ENCODE results near the gene SSTR4. TPM values are rescaled to one million over a fixed set of nuclear protein-coding genes. Genes with fewer than 3 reads are reported as not detected.
"Not testable (repeated sequence)": the region's sequence is repeated elsewhere in the genome, so short reads cannot be mapped to it uniquely, and the experiment has no call there.

Gene SSTR4
- total RNA-seq, 1 donor from 2014 or later: not detected

DNA sequence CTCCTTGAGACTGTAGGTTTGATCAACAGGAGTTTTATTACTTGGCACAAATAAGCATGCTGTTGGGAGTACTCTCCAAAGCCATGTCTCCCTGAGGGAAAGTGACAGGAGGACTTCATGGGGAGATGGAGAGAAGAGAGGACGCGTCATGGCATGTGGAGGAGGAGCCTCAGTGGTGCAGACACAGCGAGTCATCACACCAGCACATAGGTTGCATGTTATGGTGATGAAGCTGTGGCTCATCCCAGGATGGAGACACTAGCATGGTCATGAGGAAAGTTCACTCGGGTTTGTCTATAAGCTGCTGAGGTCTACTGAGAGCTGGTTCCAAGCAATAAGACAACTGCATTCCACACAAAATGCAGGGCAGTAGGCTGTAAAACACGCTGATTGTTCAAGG is 13.2 kb upstream of the SSTR4 start:
- intact Hi-C loops (cut with micrococcal nuclease): no loop called here
- Mint-ChIP-seq H3K4me3 (ENCODE audit: low read depth) (no peak overlapping the region), H3K27me3 (ENCODE audit: low read depth) (no peaks in the 10 kb centered on the region), H3K36me3 (ENCODE audit: low read depth) (no peaks in the 10 kb centered on the region), H3K27ac (no peak overlapping the region), H3K4me1 (ENCODE audit: low read depth) (no peaks in the 10 kb centered on the region), H3K9me3 (no peaks in the 10 kb centered on the region)
- no peak for DNase-seq (ENCODE audit: low spot score)

DNA sequence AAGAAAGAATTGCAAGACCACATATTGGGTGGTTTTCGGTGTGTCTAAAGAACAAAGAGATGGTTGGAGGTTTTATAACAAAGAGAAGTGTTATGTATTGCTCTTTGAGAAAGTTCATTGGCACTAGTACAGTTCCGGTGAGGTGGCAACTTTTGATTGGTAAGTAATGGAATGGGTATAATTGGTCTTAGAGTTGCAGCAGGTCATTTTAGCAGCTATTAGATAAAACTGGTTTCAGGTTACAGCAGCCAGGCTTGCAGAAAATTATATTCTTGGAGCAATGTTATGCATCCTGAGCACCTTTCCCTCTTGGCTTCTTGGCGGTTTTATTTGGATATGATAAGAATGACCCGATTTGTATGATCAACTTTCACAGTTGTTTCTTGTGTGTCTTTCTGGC is 12.3 kb upstream of the SSTR4 start:
- H3K9me3 Mint-ChIP-seq: no peaks in the 10 kb centered on the region
- no peak overlapping the region for H3K27ac Mint-ChIP-seq
- no peak overlapping the region for H3K4me3 Mint-ChIP-seq (ENCODE audit: low read depth)
- no peak for DNase-seq (ENCODE audit: low spot score)
- no peaks in the 10 kb centered on the region for H3K27me3 Mint-ChIP-seq (ENCODE audit: low read depth)
- H3K4me1 Mint-ChIP-seq (ENCODE audit: low read depth): no peaks in the 10 kb centered on the region
- H3K36me3 Mint-ChIP-seq (ENCODE audit: low read depth): no peaks in the 10 kb centered on the region
- intact Hi-C loops (cut with micrococcal nuclease): no loop called here

DNA sequence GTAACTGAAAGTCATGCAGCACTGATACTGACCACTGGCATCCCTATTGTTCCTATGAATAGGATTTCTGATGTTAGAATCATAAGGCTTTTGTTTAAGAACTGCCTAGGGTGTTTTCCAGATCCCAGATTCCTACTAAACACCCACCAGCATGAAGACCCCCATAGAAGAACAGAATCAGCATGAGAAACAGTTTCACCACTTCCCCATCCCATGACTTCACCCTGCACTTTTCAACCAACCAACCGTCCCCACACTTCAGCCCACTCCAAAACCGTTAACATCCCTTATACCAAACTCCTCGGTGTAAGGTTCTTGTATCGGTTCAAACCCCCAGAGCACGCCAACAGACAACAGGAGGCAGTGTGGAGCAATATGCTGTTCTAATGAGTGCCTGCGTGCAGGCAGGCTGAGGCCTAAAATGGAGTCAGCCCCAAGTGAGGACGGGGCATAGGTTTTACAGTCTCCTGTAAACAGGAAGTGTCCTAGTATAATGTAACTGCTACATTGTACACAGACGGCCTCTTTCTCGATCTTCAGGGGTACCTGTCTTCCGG is 11.4 kb upstream of the SSTR4 start:
- no peak for DNase-seq (ENCODE audit: low spot score)
- Mint-ChIP-seq H3K27me3 (ENCODE audit: low read depth) (no peaks in the 10 kb centered on the region), H3K36me3 (ENCODE audit: low read depth) (no peaks in the 10 kb centered on the region), H3K27ac (no peak overlapping the region), H3K9me3 (no peaks in the 10 kb centered on the region), H3K4me3 (ENCODE audit: low read depth) (no peak overlapping the region), H3K4me1 (ENCODE audit: low read depth) (no peaks in the 10 kb centered on the region)
- intact Hi-C loops (cut with micrococcal nuclease): no loop called here

DNA sequence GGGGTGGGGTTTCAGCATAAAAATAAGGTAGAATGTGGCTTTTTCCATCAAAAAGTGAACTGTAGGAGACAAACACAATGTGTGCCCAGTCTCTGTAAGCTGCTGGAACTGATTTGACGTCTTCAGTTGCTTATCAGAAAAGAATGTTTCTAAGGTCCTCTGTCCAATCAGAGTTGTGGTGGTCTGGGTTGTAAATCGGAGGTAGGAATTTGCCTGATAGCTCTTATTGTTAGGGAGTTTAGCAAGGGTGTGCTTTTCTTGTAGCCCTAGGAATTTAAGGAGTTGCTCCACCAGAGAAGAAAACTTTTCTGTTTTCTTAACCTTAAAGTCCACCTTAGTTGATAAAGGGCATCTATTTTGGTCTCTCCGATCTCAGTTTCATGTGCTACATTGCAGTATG is 10.4 kb upstream of the SSTR4 start:
- Mint-ChIP-seq H3K27ac (no peak overlapping the region), H3K36me3 (ENCODE audit: low read depth) (no peaks in the 10 kb centered on the region), H3K4me3 (ENCODE audit: low read depth) (no peak overlapping the region), H3K4me1 (ENCODE audit: low read depth) (no peaks in the 10 kb centered on the region), H3K9me3 (no peaks in the 10 kb centered on the region), H3K27me3 (ENCODE audit: low read depth) (peaks cover 2% of the 10 kb centered on the region)
- intact Hi-C loops (cut with micrococcal nuclease): no loop called here
- DNase-seq (ENCODE audit: low spot score): no peak

DNA sequence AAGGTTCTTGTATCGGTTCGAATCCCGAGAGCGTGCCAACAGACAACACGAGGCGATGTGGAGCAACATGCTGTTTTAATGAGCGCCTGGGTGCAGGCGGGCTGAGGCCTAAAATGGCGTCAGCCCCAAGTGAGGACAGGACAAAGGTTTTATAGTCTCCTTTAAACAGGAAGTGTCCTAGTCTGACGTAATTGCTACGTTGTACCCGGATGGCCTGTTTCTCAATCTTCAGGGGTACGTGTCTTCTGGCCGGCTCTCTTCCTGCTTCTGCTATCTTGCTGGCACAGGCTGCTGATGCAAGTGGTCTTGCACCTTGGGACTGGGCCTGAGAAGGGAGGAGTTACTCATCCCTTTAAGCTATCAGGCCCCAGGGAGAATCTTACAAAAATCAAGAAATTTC is 9.6 kb upstream of the SSTR4 start:
- H3K4me3 Mint-ChIP-seq (ENCODE audit: low read depth); DNase-seq (ENCODE audit: low spot score); H3K4me1 Mint-ChIP-seq (ENCODE audit: low read depth); intact Hi-C loops (cut with micrococcal nuclease); H3K36me3 Mint-ChIP-seq (ENCODE audit: low read depth); H3K27me3 Mint-ChIP-seq (ENCODE audit: low read depth); H3K27ac Mint-ChIP-seq; H3K9me3 Mint-ChIP-seq: not testable (repeated sequence)

DNA sequence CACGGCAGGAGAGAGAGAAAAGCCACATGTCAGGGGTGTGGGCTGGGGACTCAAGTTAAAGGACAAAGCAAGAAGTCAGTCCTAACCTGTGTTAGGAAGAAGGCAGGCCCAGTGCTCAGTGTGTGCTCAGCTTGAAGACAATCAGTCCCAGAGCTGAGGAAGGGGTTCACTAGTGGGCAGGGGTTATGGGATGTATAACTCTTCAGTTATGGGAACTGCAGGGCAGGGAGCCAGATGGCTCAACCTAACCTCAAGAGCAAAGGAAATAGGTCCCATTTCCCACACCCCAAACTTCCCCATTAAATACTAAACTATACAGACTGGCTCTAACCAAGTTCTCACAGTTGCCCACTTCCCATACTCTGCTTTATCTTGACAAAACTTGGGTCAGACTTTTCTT is 7.4 kb upstream of the SSTR4 start:
- H3K4me3 Mint-ChIP-seq (ENCODE audit: low read depth): no peak overlapping the region
- H3K27ac Mint-ChIP-seq: no peak overlapping the region
- H3K9me3 Mint-ChIP-seq: no peaks in the 10 kb centered on the region
- H3K36me3 Mint-ChIP-seq (ENCODE audit: low read depth): no peaks in the 10 kb centered on the region
- intact Hi-C loops (cut with micrococcal nuclease): no loop called here
- H3K4me1 Mint-ChIP-seq (ENCODE audit: low read depth): no peaks in the 10 kb centered on the region
- H3K27me3 Mint-ChIP-seq (ENCODE audit: low read depth): peaks cover 4% of the 10 kb centered on the region
- DNase-seq (ENCODE audit: low spot score): no peak

DNA sequence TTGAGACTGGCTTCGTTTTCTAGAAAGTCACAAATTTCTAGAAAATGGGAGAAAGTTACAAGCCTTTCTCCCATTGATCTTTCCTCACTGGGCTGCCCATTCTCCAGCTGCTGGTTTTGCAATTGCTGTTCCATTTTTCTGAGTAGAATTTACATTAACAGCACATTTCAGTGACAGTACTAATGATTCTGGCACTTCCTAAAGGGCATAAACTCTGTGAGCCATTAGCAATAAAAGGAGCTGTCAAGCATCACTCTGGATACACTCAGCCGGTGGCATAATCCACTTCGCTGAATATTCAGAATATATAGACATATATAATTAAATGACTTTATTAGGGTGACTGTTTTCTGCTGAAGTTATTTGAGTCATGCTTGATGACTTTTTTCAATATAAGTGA is 6.7 kb upstream of the SSTR4 start:
- DNase-seq (ENCODE audit: low spot score): no peak
- no peaks in the 10 kb centered on the region for H3K4me1 Mint-ChIP-seq (ENCODE audit: low read depth)
- H3K27ac Mint-ChIP-seq: no peak overlapping the region
- intact Hi-C loops (cut with micrococcal nuclease): no loop called here
- no peaks in the 10 kb centered on the region for H3K36me3 Mint-ChIP-seq (ENCODE audit: low read depth)
- H3K9me3 Mint-ChIP-seq: no peaks in the 10 kb centered on the region
- peaks cover 4% of the 10 kb centered on the region for H3K27me3 Mint-ChIP-seq (ENCODE audit: low read depth)
- no peak overlapping the region for H3K4me3 Mint-ChIP-seq (ENCODE audit: low read depth)

DNA sequence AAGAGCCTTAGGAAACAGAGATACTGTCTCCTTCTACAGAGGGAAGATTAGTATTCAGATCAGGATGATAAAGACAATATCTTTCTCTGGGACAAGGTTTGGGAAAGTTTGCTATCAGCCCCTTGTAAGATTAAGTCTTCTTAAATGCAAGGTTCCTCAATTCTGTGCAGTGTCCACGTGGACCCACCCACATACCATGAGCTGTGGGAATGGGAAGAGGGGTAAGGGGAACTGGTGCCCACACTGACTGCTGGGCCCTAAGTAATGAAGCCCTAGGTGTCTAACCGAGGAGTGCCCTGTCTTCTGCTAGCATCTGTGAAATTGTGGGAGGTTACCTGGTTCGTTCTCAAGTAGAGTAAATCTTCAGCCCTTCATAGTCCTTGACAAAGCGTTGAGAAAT is 5.8 kb upstream of the SSTR4 start:
- H3K9me3 Mint-ChIP-seq: no peaks in the 10 kb centered on the region
- no peaks in the 10 kb centered on the region for H3K4me1 Mint-ChIP-seq (ENCODE audit: low read depth)

DNA sequence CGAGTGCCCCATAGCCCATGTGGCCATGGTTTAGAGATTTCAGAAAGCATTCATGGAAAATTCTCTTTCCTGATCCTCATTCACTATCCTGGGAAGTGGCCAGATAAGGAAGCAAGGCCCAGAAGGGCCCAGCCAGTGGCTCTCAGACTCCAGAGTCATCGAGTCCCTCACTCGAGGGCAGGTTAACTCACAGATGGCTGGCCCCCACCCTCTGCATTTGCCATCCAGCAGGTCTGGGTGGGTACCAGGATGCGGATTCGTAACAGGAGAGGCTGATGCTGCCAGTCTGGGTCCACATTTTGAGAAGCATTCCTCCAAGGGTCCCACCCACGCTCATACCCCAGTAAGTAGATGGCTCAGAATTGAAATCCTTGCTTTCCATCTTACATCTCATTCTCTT is 3.8 kb upstream of the SSTR4 start:
- Mint-ChIP-seq H3K9me3 (no peaks in the 10 kb centered on the region), H3K27ac (no peak overlapping the region), H3K36me3 (ENCODE audit: low read depth) (no peaks in the 10 kb centered on the region), H3K4me3 (ENCODE audit: low read depth) (no peak overlapping the region), H3K27me3 (ENCODE audit: low read depth) (peaks cover 6% of the 10 kb centered on the region), H3K4me1 (ENCODE audit: low read depth) (no peaks in the 10 kb centered on the region)
- DNase-seq (ENCODE audit: low spot score): no peak
- intact Hi-C loops (cut with micrococcal nuclease): no loop called here

More for the DNA sequence above, 5.8 kb upstream of the SSTR4 start:
- no peak for DNase-seq (ENCODE audit: low spot score)
- Mint-ChIP-seq H3K36me3 (ENCODE audit: low read depth) (no peaks in the 10 kb centered on the region), H3K27me3 (ENCODE audit: low read depth) (peaks cover 4% of the 10 kb centered on the region), H3K27ac (no peak overlapping the region), H3K4me3 (ENCODE audit: low read depth) (no peak overlapping the region)
- intact Hi-C loops (cut with micrococcal nuclease): no loop called here

DNA sequence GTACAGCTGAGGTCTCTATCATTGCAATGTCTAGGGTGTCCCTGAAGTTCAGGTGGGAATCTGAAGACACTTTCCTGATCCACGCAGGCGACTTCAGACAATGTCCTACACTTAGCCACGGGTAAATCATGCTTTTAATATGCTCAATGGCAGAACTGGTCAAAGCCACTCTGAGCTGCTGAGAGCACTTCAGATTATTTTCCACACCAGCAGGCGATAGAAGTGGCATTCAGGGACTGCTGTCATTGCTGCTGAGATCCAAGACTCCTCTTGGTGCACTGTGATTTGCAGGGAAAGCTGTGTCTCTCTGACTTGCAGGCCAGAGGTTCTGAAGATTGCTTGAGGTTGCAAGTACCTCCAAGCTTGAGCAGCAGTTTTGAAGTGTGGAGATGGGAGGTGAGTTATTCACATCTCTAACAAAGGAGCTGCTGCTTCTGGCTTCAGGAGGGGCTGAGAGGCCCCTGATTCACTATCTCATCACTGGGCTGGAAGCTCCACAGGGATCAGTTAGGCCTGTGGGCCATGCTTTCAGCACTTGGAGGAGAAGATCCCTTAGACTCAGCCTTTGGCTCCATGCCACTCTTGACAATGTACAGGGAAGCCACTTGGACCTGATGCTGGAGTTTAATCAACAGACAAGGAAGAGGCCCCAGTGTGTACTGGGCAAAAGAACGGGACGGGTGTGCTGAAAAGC is 2.9 kb upstream of the SSTR4 start:
- intact Hi-C loops (cut with micrococcal nuclease): no loop called here
- H3K4me3 Mint-ChIP-seq (ENCODE audit: low read depth): no peak overlapping the region
- peaks cover 13% of the 10 kb centered on the region for H3K27me3 Mint-ChIP-seq (ENCODE audit: low read depth)
- no peak for DNase-seq (ENCODE audit: low spot score)
- no peak overlapping the region for H3K27ac Mint-ChIP-seq
- H3K9me3 Mint-ChIP-seq: no peaks in the 10 kb centered on the region
- H3K4me1 Mint-ChIP-seq (ENCODE audit: low read depth): no peaks in the 10 kb centered on the region
- H3K36me3 Mint-ChIP-seq (ENCODE audit: low read depth): no peaks in the 10 kb centered on the region

DNA sequence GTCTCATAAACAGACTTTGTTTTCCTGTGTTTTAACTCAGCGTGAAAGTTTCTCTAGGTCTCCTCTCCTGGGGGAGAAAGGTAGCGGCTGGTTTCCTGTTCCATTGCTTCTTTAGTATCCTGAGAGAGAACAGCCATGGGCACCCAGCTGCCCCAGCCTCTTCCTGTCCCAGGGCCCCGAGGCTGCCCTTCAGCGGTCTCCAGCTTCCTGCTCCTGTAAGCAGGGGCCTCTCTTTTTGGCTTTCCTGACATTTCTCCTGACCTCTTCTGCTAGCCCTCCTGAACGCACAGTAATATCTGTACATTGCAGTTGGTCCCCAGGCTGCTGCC is 2.4 kb upstream of the SSTR4 start:
- no peak for DNase-seq (ENCODE audit: low spot score)
- no peak overlapping the region for H3K4me3 Mint-ChIP-seq (ENCODE audit: low read depth)
- no peaks in the 10 kb centered on the region for H3K4me1 Mint-ChIP-seq (ENCODE audit: low read depth)
- no peaks in the 10 kb centered on the region for H3K36me3 Mint-ChIP-seq (ENCODE audit: low read depth)
- no peak overlapping the region for H3K27ac Mint-ChIP-seq
- intact Hi-C loops (cut with micrococcal nuclease): no loop called here
- no peaks in the 10 kb centered on the region for H3K9me3 Mint-ChIP-seq
- H3K27me3 Mint-ChIP-seq (ENCODE audit: low read depth): peaks cover 13% of the 10 kb centered on the region

DNA sequence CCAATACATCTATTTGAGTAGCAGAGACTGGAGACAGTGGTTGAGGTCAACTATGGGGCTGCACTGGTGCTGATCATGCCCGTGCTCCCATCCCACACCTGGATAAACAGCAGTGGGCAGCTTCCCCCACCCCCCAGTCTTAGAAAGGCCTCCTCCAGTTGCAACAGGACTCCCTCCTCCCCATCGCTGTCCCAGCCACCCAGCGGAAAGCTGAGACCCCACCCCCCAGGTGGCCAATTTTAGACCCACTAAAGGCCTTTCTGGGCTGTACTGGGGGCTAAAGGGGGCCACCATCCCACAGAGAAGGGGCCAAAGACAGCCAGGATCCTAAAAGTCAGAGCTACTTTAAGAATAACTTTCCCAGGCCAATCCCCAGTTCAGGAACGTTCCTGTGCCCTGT is 1.2 kb upstream of the SSTR4 start:
- intact Hi-C loops (cut with micrococcal nuclease): no loop called here
- Mint-ChIP-seq H3K27ac (no peak overlapping the region), H3K9me3 (no peaks in the 10 kb centered on the region), H3K36me3 (ENCODE audit: low read depth) (no peaks in the 10 kb centered on the region), H3K4me1 (ENCODE audit: low read depth) (no peaks in the 10 kb centered on the region), H3K27me3 (ENCODE audit: low read depth) (peaks cover 13% of the 10 kb centered on the region), H3K4me3 (ENCODE audit: low read depth) (no peak overlapping the region)
- no peak for DNase-seq (ENCODE audit: low spot score)

DNA sequence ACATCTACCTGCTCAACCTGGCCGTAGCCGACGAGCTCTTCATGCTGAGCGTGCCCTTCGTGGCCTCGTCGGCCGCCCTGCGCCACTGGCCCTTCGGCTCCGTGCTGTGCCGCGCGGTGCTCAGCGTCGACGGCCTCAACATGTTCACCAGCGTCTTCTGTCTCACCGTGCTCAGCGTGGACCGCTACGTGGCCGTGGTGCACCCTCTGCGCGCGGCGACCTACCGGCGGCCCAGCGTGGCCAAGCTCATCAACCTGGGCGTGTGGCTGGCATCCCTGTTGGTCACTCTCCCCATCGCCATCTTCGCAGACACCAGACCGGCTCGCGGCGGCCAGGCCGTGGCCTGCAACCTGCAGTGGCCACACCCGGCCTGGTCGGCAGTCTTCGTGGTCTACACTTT is 619 bp downstream of the SSTR4 start:
- Mint-ChIP-seq H3K4me1 (ENCODE audit: low read depth) (no peaks in the 10 kb centered on the region), H3K36me3 (ENCODE audit: low read depth) (no peaks in the 10 kb centered on the region), H3K4me3 (ENCODE audit: low read depth) (no peak overlapping the region), H3K27me3 (ENCODE audit: low read depth) (peaks cover 16% of the 10 kb centered on the region), H3K9me3 (no peaks in the 10 kb centered on the region), H3K27ac (no peak overlapping the region)
- intact Hi-C loops (cut with micrococcal nuclease): no loop called here
- no peak for DNase-seq (ENCODE audit: low spot score)

DNA sequence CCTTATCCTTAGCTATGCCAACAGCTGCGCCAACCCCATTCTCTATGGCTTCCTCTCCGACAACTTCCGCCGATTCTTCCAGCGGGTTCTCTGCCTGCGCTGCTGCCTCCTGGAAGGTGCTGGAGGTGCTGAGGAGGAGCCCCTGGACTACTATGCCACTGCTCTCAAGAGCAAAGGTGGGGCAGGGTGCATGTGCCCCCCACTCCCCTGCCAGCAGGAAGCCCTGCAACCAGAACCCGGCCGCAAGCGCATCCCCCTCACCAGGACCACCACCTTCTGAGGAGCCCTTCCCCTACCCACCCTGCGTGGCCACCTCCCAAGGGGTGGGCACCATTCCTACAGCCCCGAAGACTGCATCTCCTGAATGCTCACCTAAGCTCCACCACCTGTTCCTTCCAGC is 1.3 kb downstream of the SSTR4 start:
- H3K27ac Mint-ChIP-seq: no peak overlapping the region
- H3K9me3 Mint-ChIP-seq: no peaks in the 10 kb centered on the region
- H3K36me3 Mint-ChIP-seq (ENCODE audit: low read depth): no peaks in the 10 kb centered on the region
- peaks cover 16% of the 10 kb centered on the region for H3K27me3 Mint-ChIP-seq (ENCODE audit: low read depth)
- H3K4me3 Mint-ChIP-seq (ENCODE audit: low read depth): no peak overlapping the region
- no peak for DNase-seq (ENCODE audit: low spot score)
- no peaks in the 10 kb centered on the region for H3K4me1 Mint-ChIP-seq (ENCODE audit: low read depth)
- intact Hi-C loops (cut with micrococcal nuclease): no loop called here

Data from activated T-helper 2 cell treated with anti-CD3 and anti-CD28 coated beads, Interferon-gamma antibody, Interleukin-2, Interleukin-4, amounts not matched to agents 10 μg/mL and 5 μg/mL and 100 μg/mL, durations not matched to agents 14 hours and 24 hours and 36 hours (primary cell).